Activated naive CD4-positive, alpha-beta T cell treated with anti-CD3 and anti-CD28 coated beads, Interleukin-2, amount 50 U/mL, for 24 hours (primary cell): ENCODE measurements around the gene RNF126.

ENCODE experiments used
- H3K27ac Mint-ChIP-seq: one replicate; pipeline ENCODE4 v1.8.0; 2021; ENCODE audit warnings: mild to moderate bottlenecking, mixed read lengths
- H3K27me3 Mint-ChIP-seq: one replicate; pipeline ENCODE4 v1.8.0; 2021; ENCODE audit warnings: mixed read lengths
- H3K36me3 Mint-ChIP-seq: one replicate; pipeline ENCODE4 v1.8.0; 2021; ENCODE audit warnings: mixed read lengths
- H3K4me1 Mint-ChIP-seq: one replicate; pipeline ENCODE4 v1.8.0; 2021; ENCODE audit warnings: mixed read lengths
- H3K4me3 Mint-ChIP-seq: one replicate; pipeline ENCODE4 v1.8.0; 2021; ENCODE audit warnings: mild to moderate bottlenecking, mixed read lengths
- H3K9me3 Mint-ChIP-seq: one replicate; pipeline ENCODE4 v1.8.0; 2021; ENCODE audit warnings: mixed read lengths

Gene RNF126

GRCh38 chr19:694481-695351 lies 31.7 kb upstream of the RNF126 start:
- Mint-ChIP-seq H3K36me3 (no peaks in the 10 kb centered on the region), H3K4me1 (no peaks in the 10 kb centered on the region), H3K27me3 (peaks cover 1% of the 10 kb centered on the region), H3K4me3 (no peak overlapping the region), H3K27ac (no peak overlapping the region), H3K9me3 (no peaks in the 10 kb centered on the region)

DNA sequence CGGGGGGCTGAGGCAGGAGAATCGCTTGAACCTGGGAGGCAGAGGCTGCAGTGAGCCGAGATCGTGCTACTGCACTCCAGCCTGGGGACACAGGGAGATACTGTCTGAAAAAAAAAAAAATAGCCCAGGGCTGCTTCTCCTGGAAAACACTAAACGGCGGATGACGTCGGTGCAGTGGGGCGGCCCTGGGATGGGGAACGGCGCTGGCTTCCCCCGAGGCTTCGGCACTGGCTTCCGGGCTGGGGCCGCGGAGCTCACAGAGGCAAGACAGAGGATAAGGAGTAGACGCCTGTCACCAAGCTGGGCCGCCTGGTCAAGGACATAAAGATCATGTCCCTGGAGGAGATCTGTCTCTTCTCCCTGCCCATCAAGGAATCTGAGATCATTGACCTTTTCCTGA lies 27.2 kb upstream of the RNF126 start:
- H3K27me3 Mint-ChIP-seq = no peaks in the 10 kb centered on the region
- no peaks in the 10 kb centered on the region for H3K9me3 Mint-ChIP-seq
- no peak overlapping the region for H3K27ac Mint-ChIP-seq
- H3K4me3 Mint-ChIP-seq = no peak overlapping the region
- no peaks in the 10 kb centered on the region for H3K4me1 Mint-ChIP-seq
- no peaks in the 10 kb centered on the region for H3K36me3 Mint-ChIP-seq

GRCh38 chr19:688992-689391 lies 26.0 kb upstream of the RNF126 start:
- Mint-ChIP-seq H3K27me3 (no peaks in the 10 kb centered on the region), H3K9me3 (no peaks in the 10 kb centered on the region), H3K4me1 (no peaks in the 10 kb centered on the region), H3K4me3 (no peak overlapping the region), H3K36me3 (no peaks in the 10 kb centered on the region), H3K27ac (no peak overlapping the region)

DNA sequence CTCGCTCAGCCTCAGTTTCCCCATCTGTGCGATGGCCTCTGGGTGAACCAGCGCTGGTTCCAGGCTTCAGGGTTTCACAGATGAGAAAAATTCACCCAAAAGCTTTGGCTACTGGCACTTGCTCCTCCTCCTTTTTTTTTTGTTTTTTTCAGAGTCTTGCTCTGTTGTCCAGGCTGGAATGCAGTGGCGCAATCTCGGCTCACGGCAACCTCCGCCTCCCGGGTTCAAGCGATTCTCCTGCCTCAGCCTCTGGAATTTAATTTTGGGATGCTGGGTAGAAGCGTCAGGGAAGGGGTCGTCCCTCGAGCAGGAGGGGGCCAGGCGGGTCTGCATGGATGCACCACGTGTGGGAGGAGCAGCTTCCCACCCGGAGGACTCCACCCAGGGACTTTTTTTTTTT lies 25.2 kb upstream of the RNF126 start:
- no peaks in the 10 kb centered on the region for H3K36me3 Mint-ChIP-seq
- H3K27ac Mint-ChIP-seq = no peak overlapping the region
- no peaks in the 10 kb centered on the region for H3K27me3 Mint-ChIP-seq
- no peak overlapping the region for H3K4me3 Mint-ChIP-seq
- H3K4me1 Mint-ChIP-seq = no peaks in the 10 kb centered on the region
- H3K9me3 Mint-ChIP-seq = no peaks in the 10 kb centered on the region

- Mint-ChIP-seq H3K36me3 (no peaks in the 10 kb centered on the region), H3K4me1 (no peaks in the 10 kb centered on the region)
These were observed 24.7 kb upstream of the RNF126 start for GRCh38 chr19:687569-688166.

DNA sequence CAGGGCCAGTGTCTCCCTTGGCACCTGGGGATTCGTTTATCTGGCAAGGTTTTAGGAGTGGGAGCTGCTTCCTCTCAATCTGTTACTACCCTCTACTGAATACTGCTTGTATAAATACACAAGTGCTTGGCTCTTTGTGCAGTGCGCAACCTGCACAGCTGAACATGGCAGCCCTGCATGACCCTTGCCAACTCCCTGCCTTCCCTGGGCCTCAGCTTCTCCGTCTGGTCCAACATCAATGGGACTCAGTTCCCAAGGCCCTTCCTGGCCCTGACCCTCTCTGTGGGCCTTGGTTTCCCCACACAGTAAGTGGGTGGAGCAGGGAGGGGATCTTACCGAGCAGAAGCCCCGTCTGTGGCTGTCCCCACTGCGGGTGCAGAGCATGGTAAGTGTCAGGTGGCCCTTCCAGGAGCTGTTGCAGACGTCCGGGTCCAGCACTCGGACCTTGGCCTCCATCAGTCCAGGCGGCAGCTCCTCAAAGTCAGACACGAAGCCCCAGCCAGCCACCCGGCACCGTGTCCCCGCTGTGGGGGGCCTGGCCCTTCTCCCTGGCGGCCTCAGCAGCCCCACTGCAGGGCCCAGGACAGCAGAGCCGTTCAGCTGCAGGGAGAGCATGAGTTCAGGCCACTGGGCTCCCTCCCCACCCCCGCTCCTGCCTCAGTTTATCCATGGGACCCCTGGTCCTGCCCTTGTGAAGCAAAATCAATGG lies 23.7 kb upstream of the RNF126 start:
- Mint-ChIP-seq H3K9me3 (no peaks in the 10 kb centered on the region), H3K4me1 (no peaks in the 10 kb centered on the region), H3K36me3 (no peaks in the 10 kb centered on the region), H3K27me3 (no peaks in the 10 kb centered on the region), H3K4me3 (no peak overlapping the region), H3K27ac (no peak overlapping the region)

More at GRCh38 chr19:687569-688166, 24.7 kb upstream of the RNF126 start:
- Mint-ChIP-seq H3K4me3 (no peak overlapping the region), H3K9me3 (no peaks in the 10 kb centered on the region), H3K27me3 (no peaks in the 10 kb centered on the region), H3K27ac (no peak overlapping the region)

DNA sequence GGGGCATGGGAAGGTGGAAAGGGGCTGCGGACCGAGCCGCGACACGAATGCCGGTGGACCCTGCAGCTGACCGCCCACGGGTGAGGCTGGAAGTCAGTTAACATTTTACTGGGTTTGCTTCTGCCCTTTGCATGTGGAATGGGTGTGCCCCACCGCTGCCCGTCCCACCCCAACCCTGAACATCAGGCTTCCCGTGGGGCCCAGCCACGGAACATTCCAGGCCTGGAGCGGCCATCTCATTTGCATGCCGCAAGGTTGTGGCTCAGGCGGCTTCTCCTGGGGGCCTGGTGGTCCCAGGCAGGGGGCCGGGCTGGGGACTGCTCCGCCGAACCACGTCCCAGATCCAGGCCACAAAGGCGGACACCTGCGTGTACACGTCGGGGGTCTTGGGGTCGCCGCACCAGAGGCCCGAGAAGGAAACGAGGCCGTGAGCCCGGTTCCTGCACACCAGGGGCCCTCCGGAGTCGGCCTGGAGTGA lies 22.5 kb upstream of the RNF126 start:
- Mint-ChIP-seq H3K27ac (no peak overlapping the region), H3K4me3 (no peak overlapping the region), H3K36me3 (no peaks in the 10 kb centered on the region), H3K9me3 (no peaks in the 10 kb centered on the region), H3K27me3 (no peaks in the 10 kb centered on the region), H3K4me1 (no peaks in the 10 kb centered on the region)

DNA sequence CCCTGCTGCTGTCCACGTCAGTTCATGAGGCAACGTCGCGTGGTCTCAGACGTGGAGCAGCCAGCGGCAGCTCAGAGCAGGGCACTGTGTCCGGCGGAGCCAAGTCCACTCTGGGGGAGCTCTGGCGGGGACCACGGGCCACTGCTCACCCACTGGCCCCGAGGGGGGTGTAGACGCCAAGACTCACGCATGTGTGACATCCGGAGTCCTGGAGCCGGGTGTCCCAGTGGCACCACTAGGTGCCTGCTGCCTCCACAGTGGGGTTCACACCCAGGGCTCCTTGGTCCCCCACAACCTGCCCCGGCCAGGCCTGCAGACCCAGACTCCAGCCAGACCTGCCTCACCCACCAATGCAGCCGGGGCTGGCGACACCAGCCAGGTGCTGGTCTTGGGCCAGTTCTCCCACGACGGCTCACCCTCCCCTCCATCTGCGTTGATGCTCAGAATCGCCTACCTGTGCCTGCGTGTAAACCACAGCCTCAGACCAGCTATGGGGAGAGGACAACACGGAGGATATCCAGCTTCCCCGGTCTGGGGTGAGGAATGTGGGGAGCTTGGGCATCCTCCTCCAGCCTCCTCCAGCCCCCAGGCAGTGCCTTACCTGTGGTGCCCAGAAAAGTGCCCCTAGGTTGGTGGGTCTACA lies 19.8 kb upstream of the RNF126 start:
- Mint-ChIP-seq H3K36me3 (no peaks in the 10 kb centered on the region), H3K4me3 (no peak overlapping the region), H3K4me1 (no peaks in the 10 kb centered on the region), H3K9me3 (no peaks in the 10 kb centered on the region), H3K27me3 (no peaks in the 10 kb centered on the region), H3K27ac (no peak overlapping the region)

GRCh38 chr19:681029-682019 lies 18.3 kb upstream of the RNF126 start:
- H3K9me3 Mint-ChIP-seq = no peaks in the 10 kb centered on the region
- H3K36me3 Mint-ChIP-seq = no peaks in the 10 kb centered on the region
- H3K27ac Mint-ChIP-seq = peak overlapping the region; percentile 100
- peak overlapping the region; percentile 93 for H3K4me3 Mint-ChIP-seq
- H3K27me3 Mint-ChIP-seq = no peaks in the 10 kb centered on the region
- no peaks in the 10 kb centered on the region for H3K4me1 Mint-ChIP-seq

GRCh38 chr19:680287-681028 lies 17.4 kb upstream of the RNF126 start:
- H3K36me3 Mint-ChIP-seq = no peaks in the 10 kb centered on the region
- peaks cover under 1% of the 10 kb centered on the region for H3K27me3 Mint-ChIP-seq
- H3K27ac Mint-ChIP-seq = peak overlapping the region; percentile 100
- H3K9me3 Mint-ChIP-seq = no peaks in the 10 kb centered on the region
- peak overlapping the region; percentile 93 for H3K4me3 Mint-ChIP-seq
- no peaks in the 10 kb centered on the region for H3K4me1 Mint-ChIP-seq

DNA sequence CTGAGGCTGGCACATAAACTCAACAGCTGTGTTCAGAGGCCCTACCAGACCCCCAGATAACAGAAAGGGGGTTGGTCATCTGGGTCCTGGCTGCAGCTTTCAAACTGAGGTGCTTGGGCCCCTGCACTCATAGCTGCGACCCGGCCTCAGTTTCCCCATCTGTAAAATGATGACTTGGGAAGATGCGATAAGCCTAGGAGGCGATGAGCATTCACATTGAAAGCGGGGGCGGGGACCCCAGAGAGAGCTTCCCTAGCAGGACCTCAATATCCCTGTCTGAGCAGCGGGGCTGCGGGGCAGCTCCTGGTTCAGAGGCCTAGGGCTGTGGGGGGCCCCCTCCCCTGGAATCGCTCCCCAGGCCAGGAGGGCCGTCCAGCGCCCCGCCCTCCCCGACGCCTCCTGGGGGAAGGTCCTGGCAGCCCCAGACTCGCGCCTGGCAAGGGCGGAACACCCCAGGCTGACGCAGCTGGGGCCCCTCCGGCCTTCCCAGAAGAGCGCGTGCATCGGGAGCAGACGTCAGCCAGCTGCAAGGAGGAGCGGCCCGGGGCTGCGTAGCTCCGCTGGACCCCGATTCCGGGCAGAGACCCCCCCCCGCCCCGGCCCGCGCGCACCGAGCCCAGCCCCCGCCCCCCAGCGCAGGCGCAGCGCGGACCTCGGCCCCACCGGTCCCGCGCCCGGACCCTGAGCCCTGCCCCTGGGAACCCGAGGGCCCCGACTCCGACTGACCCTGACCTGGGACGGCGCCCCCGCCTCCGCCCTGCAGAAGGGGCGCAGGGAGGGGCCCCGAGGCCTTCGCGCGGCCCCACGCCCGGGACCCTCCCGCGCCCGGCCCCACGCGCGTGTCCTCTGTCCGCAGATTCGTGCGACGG lies 16.6 kb upstream of the RNF126 start:
- H3K4me1 Mint-ChIP-seq = peaks cover 4% of the 10 kb centered on the region
- no peak overlapping the region for H3K27ac Mint-ChIP-seq
- no peaks in the 10 kb centered on the region for H3K9me3 Mint-ChIP-seq
- H3K4me3 Mint-ChIP-seq = peak overlapping the region; percentile 93
- H3K36me3 Mint-ChIP-seq = no peaks in the 10 kb centered on the region
- peaks cover 5% of the 10 kb centered on the region for H3K27me3 Mint-ChIP-seq

GRCh38 chr19:678791-679388 lies 15.9 kb upstream of the RNF126 start:
- no peaks in the 10 kb centered on the region for H3K9me3 Mint-ChIP-seq
- H3K36me3 Mint-ChIP-seq = no peaks in the 10 kb centered on the region
- H3K4me1 Mint-ChIP-seq = peaks cover 4% of the 10 kb centered on the region
- H3K27ac Mint-ChIP-seq = no peak overlapping the region
- H3K27me3 Mint-ChIP-seq = peaks cover 5% of the 10 kb centered on the region
- H3K4me3 Mint-ChIP-seq = peak overlapping the region; percentile 71
